Measurements from ENCODE around the gene ADAMTS17. TPM values are rescaled to one million over a fixed set of nuclear protein-coding genes. Genes with fewer than 3 reads are reported as not detected.

Gene ADAMTS17
- total and polyA plus RNA-seq, 9 of the 15 experiments (the other 6 are each of a cell fraction or from before 2014, with no cell fraction given): 0.01 to 0.14 (median 0.07) TPM; not detected in 6

DNA sequence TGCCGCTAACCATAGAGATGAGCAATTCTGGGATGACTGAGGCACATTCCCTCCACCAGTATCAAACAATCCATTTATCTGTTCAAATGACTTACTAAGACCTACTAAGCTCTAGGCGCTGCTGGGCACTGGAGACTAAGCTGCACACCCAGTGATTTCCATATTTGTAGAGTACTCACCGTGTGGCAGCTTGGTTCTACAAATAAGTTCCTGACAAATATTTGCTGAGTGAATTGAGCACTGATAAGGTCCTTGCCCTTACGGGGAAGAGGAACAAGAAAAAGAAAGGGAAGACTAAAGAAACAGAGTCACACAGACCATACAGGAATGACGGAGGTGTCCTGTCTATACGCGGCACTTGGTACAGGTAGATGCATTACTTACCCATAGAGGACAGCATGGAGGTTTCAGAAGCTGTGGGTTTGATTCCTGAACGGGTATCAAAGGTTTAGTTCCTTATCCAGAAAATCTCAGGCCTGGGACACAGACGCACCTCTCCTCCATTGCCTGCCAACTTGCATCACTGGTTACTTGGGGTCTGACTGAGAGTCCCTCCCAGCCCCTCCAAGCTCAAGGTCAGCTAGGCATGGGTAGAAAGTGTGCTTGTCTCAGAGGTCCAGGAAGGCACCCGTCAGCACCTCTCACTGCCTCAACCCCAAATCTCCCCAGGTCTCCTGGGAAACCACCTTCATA lies 310.0 kb downstream of the ADAMTS17 start (continued):
- TF ChIP-seq TEAD4 (IDR thresholded peaks at IDR 0.05; ENCODE audit: low read length) (no peak), TEAD4 (CRISPR knock-in tag; IDR thresholded peaks at IDR 0.05; ENCODE audit: borderline replicate concordance) (no peak), NR2C2 (CRISPR knock-in tag; IDR thresholded peaks at IDR 0.05) (no peak), NR2C2 (tag; IDR thresholded peaks at IDR 0.05) (no peak), POLR2A (conservative IDR thresholded peaks at IDR 0.05) (no peak), ZBTB8A (IDR thresholded peaks at IDR 0.05; ENCODE audit: partially characterized antibody) (no peak)

DNA sequence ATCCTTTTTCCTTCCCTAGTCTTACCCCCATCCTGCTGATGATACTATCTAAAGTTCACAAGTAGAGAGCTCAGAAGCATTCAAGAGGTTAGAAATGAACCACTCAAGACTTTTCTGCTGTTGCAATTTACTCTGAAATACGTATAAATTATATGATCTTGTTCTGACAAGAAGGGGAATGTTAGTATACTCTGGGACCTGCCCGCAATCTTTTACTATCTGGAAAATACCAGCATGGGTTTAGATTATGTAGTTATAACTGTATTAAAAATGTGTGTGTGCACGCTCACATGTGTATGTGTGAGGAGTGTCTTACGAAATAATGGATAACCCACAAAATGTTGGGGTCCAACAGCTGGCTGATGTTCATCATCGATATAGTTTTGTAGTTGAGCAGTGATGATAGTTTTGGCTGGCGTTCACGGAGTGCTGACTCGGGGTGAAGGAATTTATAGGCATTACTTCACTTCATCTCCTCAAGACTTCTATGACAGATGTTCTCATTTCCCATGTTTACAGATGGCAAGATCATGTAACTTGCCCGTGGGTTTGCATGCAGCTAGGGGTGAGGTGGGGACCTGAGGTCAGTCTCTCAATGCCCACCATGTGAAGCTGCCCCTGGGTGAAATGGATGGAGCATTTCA lies 311.1 kb downstream of the ADAMTS17 start:
- Histone ChIP-seq H3K27me3 (ENCODE audit: control insufficient read depth in 2 of 2, insufficient read depth in 2 of 2, low read length in 2 of 2) (peaks cover 0 to 10% of the 10 kb centered on the region in 2 experiments; a peak in 3 of 5 replicates), H3K27ac (ENCODE audit: extremely low read depth, low read depth, low read length) (no peak overlapping the region), H3K4me3 (no peak overlapping the region), H3K4me2 (ENCODE audit: insufficient read depth, low read length) (no peak overlapping the region), H2AFZ (ENCODE audit: low read depth, low read length) (no peak overlapping the region), H3K36me3 (ENCODE audit: control insufficient read depth, insufficient read depth, low read length) (no peaks in the 10 kb centered on the region), H3K79me2 (ENCODE audit: control insufficient read depth, insufficient read depth, low read length) (no peaks in the 10 kb centered on the region), H3K9me1 (ENCODE audit: control insufficient read depth, insufficient read depth, low read length) (no peaks in the 10 kb centered on the region), H4K20me1 (replicated peaks; ENCODE audit: control insufficient read depth, insufficient read depth, low read length) (no peaks in the 10 kb centered on the region), H3K9me3 (replicated peaks; ENCODE audit: control insufficient read depth, insufficient read depth, low read depth, low read length) (no peaks in the 10 kb centered on the region; the same call in 1 of the 2 replicates), H3K9ac (ENCODE audit: insufficient read depth in 1 of 2, low read depth in 2 of 2, low read length in 2 of 2) (no peak overlapping the region), H3K4me1 (replicated peaks in 1 of 2; ENCODE audit: control insufficient read depth in 2 of 2, insufficient read depth in 2 of 2, low read length in 2 of 2) (no peaks in the 10 kb centered on the region)
- WGBS (ENCODE audit: insufficient coverage, low coverage, missing lambda C conversion rate): 0% methylated on average over 9 of the region's 9 CpGs
- FAIRE-seq: no peak
- DNase-seq (ENCODE audit: extremely low read depth in 1 of 4, low spot score in 3 of 4): no peak
- TF ChIP-seq ASH1L (IDR thresholded peaks at IDR 0.05; ENCODE audit: borderline replicate concordance, low read depth, partially characterized antibody): no peak
- TF ChIP-seq ZNF431 (CRISPR knock-in tag; IDR thresholded peaks at IDR 0.05): no peak
- no peak for TF ChIP-seq MED1 (CRISPR knock-in tag; IDR thresholded peaks at IDR 0.05; ENCODE audit: borderline replicate concordance)
- ChIA-PET POLR2A (no interaction called here), CTCF (ENCODE audit: low intra/inter-chr PET ratio) (no interaction called here)
- no TSS peak for BruUV-seq (replicated peaks)
- ATAC-seq: no peak
- intact Hi-C loops (cut with micrococcal nuclease) (no loop called here), in situ Hi-C loops (cut with MboI) (no loop called here)
